Esophagus squamous epithelium (tissue), 5 donors: Measurements from ENCODE around the gene LRP1. TPM values are rescaled to one million over a fixed set of nuclear protein-coding genes. Genes with fewer than 3 reads are reported as not detected.

Source experiments
- DNase-seq: peaks from one replicate; lab custom pipeline; 2025; lab: John Stamatoyannopoulos, UW
- H3K27ac ChIP-seq, 4 donors: fragments of 200-600 bp; sonication (generic); one replicate each; pipeline ENCODE4 v1.5.1; 2016 to 2019; ENCODE audit warnings: mild to moderate bottlenecking in 1 of 4
- H3K27me3 ChIP-seq, 4 donors: fragments of 200-600 bp; sonication (generic); 1 replicate in 3 of 4; 2 replicates in 1 of 4; pipeline versions ENCODE4 v1.5.1 to v1.6.0; 2017 to 2021; ENCODE audit warnings: antibody characterized with exemption in 1 of 4
- H3K36me3 ChIP-seq, 3 donors: fragments of 200-600 bp; sonication (generic); one replicate each; pipeline ENCODE4 v1.5.1; 2016 to 2019
- H3K4me1 ChIP-seq, 3 donors: fragments of 200-600 bp; sonication (generic); one replicate each; pipeline ENCODE4 v1.5.1; 2017 to 2019
- H3K4me3 ChIP-seq, 4 donors: fragments of 200-600 bp; sonication (generic); 1 replicate in 3 of 4; 2 replicates in 1 of 4; pipeline ENCODE4 v1.5.1; 2016 to 2019; ENCODE audit warnings: mild to moderate bottlenecking in 2 of 4, moderate library complexity in 1 of 4
- H3K9me3 ChIP-seq, 3 donors: fragments of 200-600 bp; sonication (generic); one replicate each; pipeline ENCODE4 v1.5.1; 2016 to 2019
- POLR2A ChIP-seq, 4 donors: fragments of 450-650 bp; IDR thresholded peaks; one replicate each; pipeline ENCODE4 v1.6.1; 2017; ENCODE audit warnings: antibody characterized with exemption in 4 of 4, mild to moderate bottlenecking in 4 of 4, moderate library complexity in 3 of 4
- WGBS, 2 donors: methylation state at CpG; one replicate each; pipeline ENCODE4 v1.1.5; 2018; 5-methylcytosine and 5-hydroxymethylcytosine counted together
- intact Hi-C: fragments of 100-400 bp; cut with DNase I; formaldehyde crosslinking; loops from one replicate; pipeline ENCODE4 v1.15.0; 2022
- total RNA-seq, 4 donors: library from RNA; depleted of rRNA; stranded (reverse); fragments of >200 nt; gene quantifications; one replicate each; pipeline ENCODE4 v1.1.0, GENCODE V29; 2016
- TF ChIP-seq, protein P1 (sequence below), 6 experiments: fragments of 450-650 bp in 4 of 6; fragments of 200-600 bp in 2 of 6; sonication (generic) in 2 of 6; IDR thresholded peaks; one replicate each; pipeline ENCODE4 v1.5.1; 2016 to 2019; ENCODE audit warnings: antibody characterized with exemption in 6 of 6, mild to moderate bottlenecking in 4 of 6, moderate library complexity in 4 of 6
- donor health status: DM: yes; HTN: yes; CAD: no.

The LRP1 gene
- total RNA-seq, 4 donors from 2014 or later, result 60.8 to 147 (median 81.9) TPM

DNA sequence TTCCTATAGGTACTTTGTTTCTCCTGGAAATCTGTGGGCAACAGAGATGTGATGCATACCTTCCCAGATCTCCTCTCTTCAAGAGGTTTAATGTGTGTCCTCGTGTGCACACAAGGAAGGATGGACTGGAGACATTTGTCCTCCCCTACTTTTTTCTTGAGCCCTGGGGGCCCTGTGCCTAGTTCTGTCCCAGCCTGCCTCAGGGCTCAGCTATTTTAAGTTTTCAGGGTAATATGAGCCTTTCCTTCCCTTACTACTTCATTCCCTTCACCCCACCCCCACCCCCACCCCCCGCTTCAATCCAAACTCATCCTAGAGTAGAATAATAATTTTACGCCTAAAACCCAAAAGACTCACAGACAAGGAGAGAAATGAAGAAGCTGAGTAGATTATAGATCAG is 122.3 kb downstream of the LRP1 start:
- Histone ChIP-seq H3K36me3 (peaks cover 0 to 25% (median under 1%) of the 10 kb centered on the region in 3 donors), H3K27ac (no peak overlapping the region), H3K4me1 (no peaks in the 10 kb centered on the region), H3K27me3 (no peaks in the 10 kb centered on the region), H3K9me3 (no peaks in the 10 kb centered on the region), H3K4me3 (no peak overlapping the region)
- WGBS, 2 donors, result 69 to 89% methylated on average over 2 to 3 of the region's 3 CpGs
- no peak for TF ChIP-seq POLR2A (IDR thresholded peaks at IDR 0.05)
- TF ChIP-seq, protein P1, sequence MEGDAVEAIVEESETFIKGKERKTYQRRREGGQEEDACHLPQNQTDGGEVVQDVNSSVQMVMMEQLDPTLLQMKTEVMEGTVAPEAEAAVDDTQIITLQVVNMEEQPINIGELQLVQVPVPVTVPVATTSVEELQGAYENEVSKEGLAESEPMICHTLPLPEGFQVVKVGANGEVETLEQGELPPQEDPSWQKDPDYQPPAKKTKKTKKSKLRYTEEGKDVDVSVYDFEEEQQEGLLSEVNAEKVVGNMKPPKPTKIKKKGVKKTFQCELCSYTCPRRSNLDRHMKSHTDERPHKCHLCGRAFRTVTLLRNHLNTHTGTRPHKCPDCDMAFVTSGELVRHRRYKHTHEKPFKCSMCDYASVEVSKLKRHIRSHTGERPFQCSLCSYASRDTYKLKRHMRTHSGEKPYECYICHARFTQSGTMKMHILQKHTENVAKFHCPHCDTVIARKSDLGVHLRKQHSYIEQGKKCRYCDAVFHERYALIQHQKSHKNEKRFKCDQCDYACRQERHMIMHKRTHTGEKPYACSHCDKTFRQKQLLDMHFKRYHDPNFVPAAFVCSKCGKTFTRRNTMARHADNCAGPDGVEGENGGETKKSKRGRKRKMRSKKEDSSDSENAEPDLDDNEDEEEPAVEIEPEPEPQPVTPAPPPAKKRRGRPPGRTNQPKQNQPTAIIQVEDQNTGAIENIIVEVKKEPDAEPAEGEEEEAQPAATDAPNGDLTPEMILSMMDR (IDR thresholded peaks at IDR 0.05), result no peak
- no peak for DNase-seq
- intact Hi-C loops, result no loop called here

DNA sequence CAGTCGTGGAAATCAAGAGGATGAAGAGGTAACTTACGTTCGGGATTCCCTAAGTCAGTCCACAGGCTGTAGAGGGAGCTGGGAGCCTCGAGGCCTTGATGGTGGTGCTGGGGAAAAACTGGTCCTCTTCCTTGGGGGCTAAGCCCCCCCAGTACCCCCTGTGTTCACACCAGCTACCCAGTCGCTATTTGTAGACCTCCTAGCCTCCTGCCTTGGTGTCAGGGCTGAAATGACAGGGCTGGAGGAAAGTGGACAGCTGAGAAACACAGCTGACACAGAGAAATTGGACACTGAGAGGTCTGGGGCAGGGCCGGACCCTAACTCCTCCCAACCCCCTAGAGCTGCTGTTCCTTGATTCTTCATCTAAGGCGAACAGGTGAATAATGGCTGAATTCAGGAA is 122.7 kb downstream of the LRP1 start, which contains the start of gene STAC3:
Gene STAC3, minus strand, starts transcription at position 232 of the 400 bp plus-strand sequence. CDS start 1,551 bp downstream, outside the sequence.
- peaks cover 0 to 30% (median 4%) of the 10 kb centered on the region in 3 donors for H3K36me3 ChIP-seq
- no peak for TF ChIP-seq POLR2A (IDR thresholded peaks at IDR 0.05)
- TF ChIP-seq, protein P1 (IDR thresholded peaks at IDR 0.05), result no peak
- no peak for DNase-seq
- no peak within 1 kb of the TSS for H3K4me3 ChIP-seq
- no peaks in the 10 kb centered on the region for H3K9me3 ChIP-seq
- intact Hi-C loops, result no loop called here
- H3K27me3 ChIP-seq, result no peaks in the 10 kb centered on the region
- WGBS, 2 donors, result 63 to 72% methylated on average over 7 of the region's 7 CpGs
- no peaks in the 10 kb centered on the region for H3K4me1 ChIP-seq
- H3K27ac ChIP-seq, result no peak within 1 kb of the TSS

DNA sequence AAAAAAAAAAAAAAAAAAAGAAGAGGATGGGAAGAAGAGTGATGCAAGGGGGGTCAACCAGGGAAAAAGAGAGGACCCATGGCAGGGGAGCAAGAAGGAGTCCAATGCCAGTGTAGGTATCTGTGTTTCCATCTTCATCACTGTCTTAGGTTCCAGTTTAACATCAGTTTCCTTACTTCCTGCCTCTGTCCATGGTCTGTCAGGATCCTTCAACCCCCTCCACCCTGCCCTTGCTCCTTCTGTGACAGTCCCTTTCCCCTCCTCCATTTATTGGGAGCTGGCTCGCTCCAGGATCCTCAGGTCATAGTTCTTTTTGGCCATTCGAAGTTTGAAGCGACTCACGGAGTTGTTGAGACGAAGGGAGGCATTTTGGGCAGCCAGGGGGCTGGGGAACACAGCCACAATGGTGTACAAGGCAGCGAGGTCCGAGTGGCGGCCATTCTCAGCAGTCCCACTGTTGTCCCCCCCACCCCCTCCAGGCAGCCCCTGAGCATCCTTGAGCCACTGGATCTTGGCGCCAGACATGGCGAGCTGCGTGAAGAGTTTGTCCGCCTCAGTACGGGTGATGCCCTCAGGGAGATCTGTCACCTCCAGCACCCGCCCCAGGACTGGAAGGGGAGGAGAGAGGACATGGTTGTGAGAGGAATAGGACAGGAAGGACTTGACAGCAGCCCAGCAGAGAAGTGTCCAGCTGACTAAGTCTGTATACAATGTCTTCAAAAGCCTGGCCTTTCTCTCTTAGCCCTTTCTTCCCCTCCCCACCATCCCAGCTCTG is 126.4 kb downstream of the LRP1 start:
- Histone ChIP-seq H3K4me3 (no peak overlapping the region), H3K9me3 (no peaks in the 10 kb centered on the region), H3K27ac (no peak overlapping the region), H3K36me3 (peaks cover 0 to 67% (median 14%) of the 10 kb centered on the region in 3 donors), H3K27me3 (no peaks in the 10 kb centered on the region), H3K4me1 (no peaks in the 10 kb centered on the region)
- intact Hi-C loops, result no loop called here
- WGBS, 2 donors, result 100% methylated on average over 4 of the region's 14 CpGs; no CpG with 5 or more reads in 1 of the 2 donors
- DNase-seq, result no peak
- TF ChIP-seq, protein P1 (IDR thresholded peaks at IDR 0.05), result no peak
- no peak for TF ChIP-seq POLR2A (IDR thresholded peaks at IDR 0.05)

DNA sequence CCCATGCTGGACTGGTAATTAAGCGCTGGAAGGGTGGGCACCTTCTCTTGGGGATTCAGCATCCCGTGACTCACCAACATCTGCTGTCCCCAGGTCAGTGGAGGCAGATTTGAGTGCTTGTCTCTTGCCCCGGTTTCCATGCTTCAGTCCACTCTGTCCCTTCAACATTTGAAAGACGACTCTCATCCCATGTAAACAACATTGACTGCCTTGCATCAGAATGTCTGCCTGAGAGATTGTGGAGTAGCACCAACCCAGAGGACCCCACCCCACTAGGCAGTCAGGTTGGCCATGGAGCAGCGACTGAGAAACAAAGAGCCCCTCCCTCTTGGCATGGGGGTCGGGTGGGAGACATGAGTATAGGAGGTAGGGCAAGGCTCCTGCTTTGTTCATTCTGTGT is 127.6 kb downstream of the LRP1 start:
- 80 to 100% methylated on average over 1 to 2 of the region's 6 CpGs for WGBS, 2 donors
- no peak overlapping the region for H3K4me3 ChIP-seq
- H3K4me1 ChIP-seq, result no peaks in the 10 kb centered on the region
- H3K27ac ChIP-seq, result no peak overlapping the region
- intact Hi-C loops, result no loop called here
- TF ChIP-seq POLR2A (IDR thresholded peaks at IDR 0.05), result no peak
- TF ChIP-seq, protein P1 (IDR thresholded peaks at IDR 0.05), result no peak
- peaks cover 0 to 79% (median 19%) of the 10 kb centered on the region in 3 donors for H3K36me3 ChIP-seq
- DNase-seq, result no peak
- H3K27me3 ChIP-seq, result no peaks in the 10 kb centered on the region
- no peaks in the 10 kb centered on the region for H3K9me3 ChIP-seq
